Measurements from ENCODE around the gene APH1A.
A peak's percentile ranks its signal among the peaks of the same experiment; 100 is the strongest.
"Not testable (repeated sequence)": the region's sequence is repeated elsewhere in the genome, so short reads cannot be mapped to it uniquely, and the experiment has no call there.

APH1A gene

GRCh38 chr1:150268705-150269403 lies at the start of gene APH1A:
Gene APH1A, minus strand, starts transcription at chr1:150269016. Its CDS starts 206 bp downstream, at chr1:150268810.
- DNase-seq = peak; percentile 88

- DNase-seq = not testable (repeated sequence)
These were observed 45.9 kb upstream of the APH1A start for GRCh38 chr1:150314691-150315090.

GRCh38 chr1:150311762-150312161 lies 42.9 kb upstream of the APH1A start:
- DNase-seq = no peak

GRCh38 chr1:150309758-150310508 lies 41.1 kb upstream of the APH1A start:
- DNase-seq = no peak

- DNase-seq = not testable (repeated sequence)
These were observed 39.8 kb upstream of the APH1A start for GRCh38 chr1:150308585-150308984.

GRCh38 chr1:150302902-150303301 lies 34.1 kb upstream of the APH1A start:
- no peak for DNase-seq

- DNase-seq = no peak
These were observed 33.5 kb upstream of the APH1A start for GRCh38 chr1:150302338-150302737.

GRCh38 chr1:150299716-150300115 lies 30.9 kb upstream of the APH1A start:
- DNase-seq = no peak

GRCh38 chr1:150295476-150295875 lies 26.7 kb upstream of the APH1A start:
- DNase-seq = no peak

GRCh38 chr1:150293433-150294253 lies 24.8 kb upstream of the APH1A start, which contains the start of gene MRPS21:
Gene MRPS21, plus strand, starts transcription at chr1:150293861. Its CDS starts 506 bp downstream, at chr1:150294367.
- peak; percentile 82 for DNase-seq

- no peak for DNase-seq
These were observed 20.0 kb upstream of the APH1A start for GRCh38 chr1:150288822-150289221.

- no peak for DNase-seq
These were observed 19.6 kb upstream of the APH1A start for GRCh38 chr1:150288382-150288781.

GRCh38 chr1:150283260-150283659 lies 14.4 kb upstream of the APH1A start:
- no peak for DNase-seq

- no peak for DNase-seq
These were observed 13.7 kb upstream of the APH1A start for GRCh38 chr1:150282558-150282958.

- DNase-seq = peak; percentile 69
These were observed 13.1 kb upstream of the APH1A start, which contains the start of gene CIART for GRCh38 chr1:150281758-150282557. Gene CIART, plus strand, starts transcription at chr1:150282554. Its CDS starts 714 bp downstream, at chr1:150283268.

- DNase-seq = peak; percentile 55
These were observed 12.5 kb upstream of the APH1A start for GRCh38 chr1:150281221-150281757.

- DNase-seq = no peak
These were observed 11.4 kb upstream of the APH1A start for GRCh38 chr1:150280138-150280707.

GRCh38 chr1:150273311-150273710 lies 4.5 kb upstream of the APH1A start:
- DNase-seq = no peak

- no peak for DNase-seq
These were observed 2.6 kb upstream of the APH1A start for GRCh38 chr1:150271291-150271959.

- no peak for DNase-seq
These were observed 635 bp upstream of the APH1A start for GRCh38 chr1:150269451-150269850.

- peak; percentile 17 for DNase-seq
These were observed 494 bp downstream of the APH1A start for GRCh38 chr1:150268340-150268704.

Measured in stimulated activated CD4-positive, alpha-beta T cell treated with anti-CD3 and anti-CD28 coated beads, Interleukin-4, amount 100 ng/mL, for 1 hour (primary cell).